B cell (primary cell): ENCODE results near the gene RAPGEF6. TPM values are rescaled to one million over a fixed set of nuclear protein-coding genes. Genes with fewer than 3 reads are reported as not detected.
"Not testable (repeated sequence)": the region's sequence is repeated elsewhere in the genome, so short reads cannot be mapped to it uniquely, and the experiment has no call there.

Experiments used
- ATAC-seq: fragments of 200-7000 bp; cut with Tn5 transposase; one replicate; pipeline ENCODE4 v1.10.0; 2021; ENCODE audit warnings: low read depth, mild to moderate bottlenecking, moderate number of reproducible peaks, moderate library complexity
- CTCF ChIA-PET: fragments of 350-600 bp; sonication (Branson Sonifier 250); formaldehyde crosslinking; loops from one replicate; lab custom pipeline; 2021; ENCODE audit warnings: antibody characterized with exemption, inconsistent platforms; lab: Charles Lee
- POLR2A ChIA-PET: fragments of 350-600 bp; sonication (Branson Sonifier 250); formaldehyde crosslinking; loops from one replicate; lab custom pipeline; 2021; ENCODE audit warnings: antibody characterized with exemption; lab: Charles Lee
- DNase-seq: peaks from one replicate; pipeline ENCODE4 v3.0.0; 2013
- H2AFZ ChIP-seq: 2 replicates; pipeline ENCODE4 v1.6.1; 2012; ENCODE audit warnings: mild to moderate bottlenecking, low read depth, low read length; ENCODE audit not compliant: insufficient read depth, poor library complexity, severe bottlenecking
- H3K27ac ChIP-seq, 2 donors: 1 replicate in 1 of 2; 2 replicates in 1 of 2; pipeline ENCODE4 v1.5.1; 2012 to 2013; ENCODE audit warnings: low read length in 2 of 2, mild to moderate bottlenecking in 2 of 2, moderate library complexity in 1 of 2
- H3K27me3 ChIP-seq, 4 experiments: fragments of 200-600 bp in 1 of 4; sonication (generic) in 1 of 4; replicated peaks in 1 of 4; 1 replicate in 2 of 4; 2 replicates in 2 of 4; pipeline versions ENCODE4 v1.6.1 to v1.7.0; 2013 to 2016; ENCODE audit warnings: low read length in 3 of 4, mild to moderate bottlenecking in 2 of 4, mixed read lengths in 1 of 4, moderate library complexity in 1 of 4; ENCODE audit not compliant: insufficient read depth in 4 of 4, control insufficient read depth in 3 of 4; ENCODE audit errors: control extremely low read depth in 1 of 4
- H3K36me3 ChIP-seq, 2 experiments: replicated peaks in 1 of 2; 1 replicate in 1 of 2; 2 replicates in 1 of 2; pipeline versions ENCODE4 v1.6.1 to v1.7.1; 2013; ENCODE audit warnings: low read length in 1 of 2; ENCODE audit not compliant: insufficient read depth in 2 of 2, control insufficient read depth in 1 of 2; ENCODE audit errors: control extremely low read depth in 1 of 2, extremely low read depth in 1 of 2
- H3K4me1 ChIP-seq, 2 donors: fragments of 200-600 bp in 1 of 2; sonication (generic) in 1 of 2; 1 replicate in 1 of 2; 2 replicates in 1 of 2; pipeline versions ENCODE4 v1.5.1 to v1.6.1; 2013 to 2017; ENCODE audit warnings: low read length in 2 of 2; ENCODE audit not compliant: control insufficient read depth in 2 of 2, insufficient read depth in 2 of 2
- H3K4me2 ChIP-seq: replicated peaks from 2 replicates; pipeline ENCODE3; 2012; ENCODE audit warnings: mild to moderate bottlenecking, low read depth, low read length; ENCODE audit not compliant: poor library complexity, severe bottlenecking
- H3K4me3 ChIP-seq, 5 experiments: fragments of 200-600 bp in 1 of 5; sonication (generic) in 1 of 5; 1 replicate in 3 of 5; 2 replicates in 2 of 5; pipeline versions ENCODE4 v1.5.1 to v1.7.0; 2011 to 2016; ENCODE audit warnings: low read length in 4 of 5, mild to moderate bottlenecking in 4 of 5, low read depth in 2 of 5, control low read depth in 1 of 5, moderate library complexity in 1 of 5; ENCODE audit not compliant: insufficient read depth in 1 of 5; ENCODE audit errors: control extremely low read depth in 1 of 5, extremely low read depth in 1 of 5
- H3K79me2 ChIP-seq: fragments of 200-600 bp; sonication (generic); one replicate; pipeline ENCODE4 v1.6.0; 2016; ENCODE audit warnings: low read length; ENCODE audit not compliant: control insufficient read depth, insufficient read depth
- H3K9ac ChIP-seq: fragments of 200-600 bp; sonication (generic); 2 replicates; pipeline ENCODE4 v1.6.1; 2017; ENCODE audit warnings: mild to moderate bottlenecking, low read length, moderate library complexity
- H3K9me3 ChIP-seq, 3 donors: one replicate each; pipeline versions ENCODE4 v1.6.1 to v1.7.1; 2013; ENCODE audit warnings: low read length in 2 of 3; ENCODE audit not compliant: control insufficient read depth in 2 of 3, insufficient read depth in 1 of 3; ENCODE audit errors: control extremely low read depth in 1 of 3
- H4K20me1 ChIP-seq: 2 replicates; pipeline ENCODE4 v1.6.0; 2012; ENCODE audit warnings: mild to moderate bottlenecking, low read length; ENCODE audit not compliant: insufficient read depth, control insufficient read depth, poor library complexity, severe bottlenecking
- H3K27ac Mint-ChIP-seq: one replicate; pipeline ENCODE4 v1.8.0; 2021; ENCODE audit warnings: mixed read lengths
- H3K27me3 Mint-ChIP-seq: one replicate; pipeline ENCODE4 v1.8.0; 2021; ENCODE audit warnings: mixed read lengths
- H3K4me1 Mint-ChIP-seq: one replicate; pipeline ENCODE4 v1.8.0; 2021; ENCODE audit warnings: mixed read lengths
- H3K4me3 Mint-ChIP-seq: one replicate; pipeline ENCODE4 v1.8.0; 2021; ENCODE audit warnings: mixed read lengths
- H3K9me3 Mint-ChIP-seq: one replicate; pipeline ENCODE4 v1.8.0; 2022; ENCODE audit warnings: mixed read lengths; ENCODE audit not compliant: insufficient read depth
- CTCF ChIP-seq: fragments of 200-600 bp; IDR thresholded peaks from one replicate; pipeline ENCODE4 v1.8.0; 2022; ENCODE audit warnings: antibody characterized with exemption, mild to moderate bottlenecking
- EZH2 ChIP-seq: IDR thresholded peaks from 2 replicates; pipeline ENCODE4 v1.6.1; 2012; ENCODE audit warnings: borderline replicate concordance, low read depth, mild to moderate bottlenecking, moderate library complexity, low read length; ENCODE audit not compliant: insufficient read depth, poor library complexity, severe bottlenecking
- WGBS: methylation state at CpG from one replicate; pipeline ENCODE4 v1.1.5; 2013; ENCODE audit warnings: missing lambda C conversion rate; ENCODE audit not compliant: insufficient coverage; 5-methylcytosine and 5-hydroxymethylcytosine counted together
- intact Hi-C: fragments of 100-400 bp; cut with micrococcal nuclease; formaldehyde crosslinking; loops from one replicate; pipeline ENCODE4 v1.10.0; 2022
- polyA plus RNA-seq: library from polyadenylated mRNA; depleted of rRNA; stranded (reverse); fragments of >200 nt; gene quantifications from 2 replicates; pipeline ENCODE4 v1.2.3, GENCODE V29; 2012
- total RNA-seq, 2 donors: library from RNA; stranded (reverse); fragments of 120-200 nt in 1 of 2; gene quantifications; 1 replicate in 1 of 2; 2 replicates in 1 of 2; pipeline versions ENCODE4 v1.2.3 to v1.2.4, GENCODE V29; 2013 to 2022

The RAPGEF6 gene
- total and polyA plus RNA-seq, 2 donors (not counting 1 experiment from before 2014, with no cell fraction given), result 9.8 to 56.2 TPM

GRCh38 chr5:131405674-131406073, 229.4 kb downstream of the RAPGEF6 start:
- ChIA-PET CTCF (interaction anchor here (0.6 to 1.4 kb wide), 3 partner anchors 8 to 85 kb away, joined by 3 to 4 read pairs (median 3); no protein-coding TSS in a partner anchor), POLR2A (no interaction called here)
- Histone ChIP-seq H3K27me3 (no peaks in the 10 kb centered on the region), H3K79me2 (peaks cover 5% of the 10 kb centered on the region), H2AFZ (no peak overlapping the region), H3K36me3 (peaks cover 4 to 29% of the 10 kb centered on the region in 2 experiments), H3K27ac (no peak overlapping the region), H3K9ac (no peak overlapping the region), H3K4me3 (no peak overlapping the region), H4K20me1 (no peaks in the 10 kb centered on the region), H3K4me2 (no peak overlapping the region), H3K9me3 (peaks cover 3 to 13% (median 9%) of the 10 kb centered on the region in 3 donors), H3K4me1 (no peaks in the 10 kb centered on the region)
- intact Hi-C loops, result no loop called here
- ATAC-seq (no peak), DNase-seq (no peak)
- Mint-ChIP-seq H3K27me3 (no peaks in the 10 kb centered on the region), H3K4me3 (no peak overlapping the region), H3K9me3 (peaks cover 3% of the 10 kb centered on the region), H3K4me1 (no peaks in the 10 kb centered on the region), H3K27ac (peak overlapping the region; percentile 70)
- TF ChIP-seq CTCF (no peak), EZH2 (no peak)
- WGBS, result 95% methylated on average over 2 of the region's 2 CpGs

- H3K27ac Mint-ChIP-seq, result no peak overlapping the region
- H3K36me3 ChIP-seq, result peaks cover 0 to 41% of the 10 kb centered on the region in 2 experiments
- peaks cover 3 to 14% (median 13%) of the 10 kb centered on the region in 3 donors for H3K9me3 ChIP-seq
- H3K4me2 ChIP-seq, result no peak overlapping the region
- WGBS, result 94% methylated on average over 2 of the region's 3 CpGs
- ChIA-PET POLR2A (no interaction called here), CTCF (interaction anchor here (1.1 kb wide), 1 partner anchor 18 kb away, joined by 3 read pairs; no protein-coding TSS in a partner anchor)
- H3K27me3 Mint-ChIP-seq, result no peaks in the 10 kb centered on the region
- no peaks in the 10 kb centered on the region for H3K27me3 ChIP-seq
- no peak overlapping the region for H3K4me3 Mint-ChIP-seq
- H3K9ac ChIP-seq, result no peak overlapping the region
- ATAC-seq, result no peak
- no peak for TF ChIP-seq CTCF
- TF ChIP-seq EZH2, result no peak
- H4K20me1 ChIP-seq, result no peaks in the 10 kb centered on the region
- intact Hi-C loops, result no loop called here
- H3K4me3 ChIP-seq, result no peak overlapping the region
- peaks cover 0 to 2% of the 10 kb centered on the region in 2 donors for H3K4me1 ChIP-seq
- H2AFZ ChIP-seq, result no peak overlapping the region
- H3K27ac ChIP-seq, result no peak overlapping the region
- no peaks in the 10 kb centered on the region for H3K79me2 ChIP-seq
- peaks cover 29% of the 10 kb centered on the region for H3K4me1 Mint-ChIP-seq
- DNase-seq, result no peak
- peaks cover 3% of the 10 kb centered on the region for H3K9me3 Mint-ChIP-seq
Observed at GRCh38 chr5:131400585-131400984, 234.4 kb downstream of the RAPGEF6 start.

GRCh38 chr5:131399007-131399406, 236.0 kb downstream of the RAPGEF6 start:
- H3K9me3 Mint-ChIP-seq, H3K27me3 Mint-ChIP-seq, H3K9ac ChIP-seq, H3K4me2 ChIP-seq, DNase-seq, H3K27me3 ChIP-seq, intact Hi-C loops, H3K4me3 ChIP-seq, H2AFZ ChIP-seq, CTCF ChIA-PET, H3K79me2 ChIP-seq, ATAC-seq, POLR2A ChIA-PET, H3K4me3 Mint-ChIP-seq, H4K20me1 ChIP-seq: not testable (repeated sequence)
- Mint-ChIP-seq H3K27ac (peak overlapping the region; percentile 50), H3K4me1 (peaks cover 38% of the 10 kb centered on the region)
- H3K36me3 ChIP-seq, result peaks cover 0 to 47% of the 10 kb centered on the region in 2 experiments
- WGBS, result 83% methylated on average over 4 of the region's 6 CpGs
- peaks cover 11 to 12% of the 10 kb centered on the region in 2 donors for H3K4me1 ChIP-seq
- H3K27ac ChIP-seq, result peak overlapping the region in 1 of 2 donors; percentile 47
- H3K9me3 ChIP-seq, result peaks cover 3 to 14% (median 13%) of the 10 kb centered on the region in 3 donors
